Measurements from ENCODE around the gene RNLS.
A peak's percentile ranks its signal among the peaks of the same experiment; 100 is the strongest.

Gene RNLS

GRCh38 chr10:88473989-88474883, 108.9 kb downstream of the RNLS start:
- DNase-seq: no peak

DNA sequence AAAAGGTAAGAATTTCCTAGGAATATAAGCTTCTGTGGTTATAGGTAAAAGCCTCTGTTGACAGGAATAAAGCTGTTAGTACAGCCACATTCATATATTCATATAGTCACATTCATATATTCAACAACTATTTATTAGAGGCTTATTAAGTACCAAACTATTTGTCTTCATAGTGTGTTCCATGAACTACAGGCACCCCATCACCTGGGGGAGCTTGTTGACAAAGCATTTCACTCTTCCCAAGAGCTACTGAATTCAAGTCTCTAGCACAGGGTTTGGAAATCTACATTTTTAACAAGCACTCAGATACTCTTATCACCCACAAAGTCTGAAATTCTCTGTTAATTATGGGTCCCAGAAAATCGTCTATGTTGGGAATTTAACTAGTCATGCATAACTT, 110.6 kb downstream of the RNLS start:
- no peak for DNase-seq

DNA sequence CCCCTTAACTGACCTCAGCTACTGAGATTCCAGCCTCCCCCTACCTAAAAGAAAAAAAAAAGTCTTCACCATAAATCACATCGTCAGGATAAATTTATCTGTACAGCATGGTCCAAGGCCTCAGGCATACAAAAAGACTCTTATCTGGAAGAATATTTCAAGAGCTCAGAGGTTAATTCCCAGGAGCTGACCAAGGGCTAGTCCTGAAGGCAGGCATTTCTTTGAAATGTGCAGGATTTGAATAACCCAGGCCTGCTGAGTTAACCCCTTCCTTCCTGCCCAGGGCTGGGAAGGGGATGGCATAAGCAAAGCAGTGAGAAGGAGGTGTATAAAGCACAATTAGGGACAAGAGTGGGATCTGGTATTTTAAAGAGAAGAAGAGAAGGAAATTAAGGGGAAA, 111.2 kb downstream of the RNLS start:
- DNase-seq: no peak

- DNase-seq: no peak
Observed at GRCh38 chr10:88467835-88468485, 115.2 kb downstream of the RNLS start.

DNA sequence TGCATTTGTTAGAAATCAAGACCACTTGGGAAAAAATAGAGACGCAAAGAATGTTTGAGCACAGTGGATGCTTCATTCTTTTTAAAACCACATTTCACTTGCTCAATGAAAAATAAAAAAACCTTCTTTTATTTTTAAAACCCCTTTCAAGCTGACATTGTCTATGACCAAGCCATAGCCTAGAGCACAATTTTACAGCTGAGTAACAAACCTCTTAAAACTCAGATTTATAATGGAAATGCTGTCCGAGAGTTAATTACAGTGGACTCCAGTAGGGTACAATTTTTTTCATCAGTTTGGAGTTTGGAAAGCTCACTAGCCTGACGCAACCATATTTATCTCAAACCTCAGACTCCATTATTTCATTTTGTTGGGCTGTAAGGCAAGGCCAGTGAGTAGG, 116.3 kb downstream of the RNLS start:
- DNase-seq: no peak

DNA sequence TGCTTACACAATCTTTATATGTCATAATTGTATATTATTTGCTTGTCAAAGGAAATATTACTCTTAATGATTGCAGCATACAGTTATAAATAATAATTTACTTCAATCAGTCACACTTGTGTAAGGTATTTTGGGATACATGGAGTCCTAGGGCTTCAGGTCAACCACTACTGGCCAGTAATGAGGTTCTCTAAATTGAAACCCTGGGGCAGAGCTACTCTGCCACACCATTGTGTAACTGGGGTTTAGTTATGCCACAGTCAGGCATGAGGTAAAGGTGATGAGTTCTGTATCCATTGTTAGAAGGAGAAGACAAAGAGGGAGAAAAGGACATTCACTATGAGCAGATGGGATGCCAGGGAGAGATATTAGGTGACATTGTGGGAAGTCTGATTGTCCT, 117.4 kb downstream of the RNLS start:
- DNase-seq: no peak

- DNase-seq: no peak
Observed at GRCh38 chr10:88463811-88464210, 119.3 kb downstream of the RNLS start.

DNA sequence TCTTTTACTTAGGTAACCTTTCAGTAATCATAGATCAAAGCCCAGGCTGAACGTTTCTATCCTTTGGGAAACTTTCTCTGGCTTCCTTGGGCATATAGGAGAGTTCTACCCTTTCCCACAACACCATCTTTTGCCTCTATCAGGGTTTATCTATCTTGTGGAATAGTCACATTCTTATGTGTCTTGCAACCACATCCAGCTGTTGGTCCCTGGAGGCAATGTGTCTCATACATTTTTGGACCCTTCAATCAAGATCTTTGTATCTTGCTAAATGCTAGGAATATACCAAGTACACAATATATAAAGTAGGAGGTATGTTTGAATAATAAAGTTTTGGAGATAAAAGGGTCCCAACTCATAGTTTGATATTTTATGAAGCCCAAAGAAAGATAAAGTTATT, 121.7 kb downstream of the RNLS start:
- no peak for DNase-seq

DNA sequence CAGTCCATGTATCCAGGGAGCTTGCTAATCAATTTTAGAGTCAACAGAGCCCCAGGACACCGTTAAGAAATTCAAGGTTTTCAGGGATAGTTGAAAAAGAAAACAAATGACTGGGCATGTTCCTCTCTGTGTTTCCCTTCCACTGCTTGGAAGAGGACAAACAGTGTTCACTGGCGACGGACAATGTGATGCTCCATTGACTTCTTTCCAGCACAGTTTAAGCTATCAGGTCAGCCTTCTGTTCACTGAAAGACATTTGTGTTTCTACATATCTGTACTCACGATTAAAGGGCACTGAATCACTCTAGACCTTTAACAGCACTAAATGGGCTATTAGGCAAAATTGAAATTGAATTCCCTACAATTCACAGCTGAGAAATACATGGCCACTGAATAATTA, 123.6 kb downstream of the RNLS start:
- no peak for DNase-seq

- DNase-seq: no peak
Observed at GRCh38 chr10:88458209-88458608, 124.9 kb downstream of the RNLS start.

DNA sequence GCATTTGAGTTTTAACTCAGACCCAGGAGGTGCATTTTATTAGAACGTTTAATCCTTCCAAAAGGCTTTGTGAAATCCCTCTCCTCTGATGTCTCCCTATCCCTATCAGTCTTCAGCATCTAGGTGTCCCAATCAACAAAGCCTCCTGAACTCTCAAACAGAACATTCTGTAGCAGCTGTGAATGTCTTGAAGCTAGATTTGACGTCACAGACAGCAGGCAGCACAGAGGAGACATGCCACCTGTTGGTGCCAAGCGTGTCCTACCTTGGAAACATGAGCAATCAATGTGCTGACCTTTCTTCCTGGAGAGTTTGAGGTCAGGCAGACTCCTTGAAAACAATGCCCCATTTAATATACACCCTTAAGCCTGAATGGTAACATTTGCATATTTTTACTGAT, 125.5 kb downstream of the RNLS start:
- DNase-seq: no peak

- DNase-seq: peak; percentile 28
Observed at GRCh38 chr10:88456730-88457129, 126.4 kb downstream of the RNLS start.

GRCh38 chr10:88455831-88456230, 127.3 kb downstream of the RNLS start:
- no peak for DNase-seq

DNA sequence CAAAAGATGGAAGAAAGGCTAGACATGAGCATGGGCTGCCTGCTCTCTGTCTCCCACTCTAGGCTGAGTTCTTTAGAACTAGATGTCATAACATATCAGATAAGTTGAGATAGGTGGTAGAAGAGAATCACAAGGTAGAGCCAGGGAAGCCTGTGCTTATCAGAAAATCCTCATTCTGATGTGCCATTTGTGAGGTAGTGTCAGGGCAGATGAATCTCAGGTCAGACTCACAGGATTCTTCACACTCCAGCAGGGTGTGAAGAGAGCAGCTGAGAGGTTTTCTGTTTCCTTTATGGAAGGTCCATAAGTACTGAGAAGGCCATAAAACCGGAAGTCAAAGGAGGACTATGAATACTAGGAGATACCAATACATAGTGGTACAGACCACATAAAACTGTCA, 132.9 kb downstream of the RNLS start:
- DNase-seq: no peak

- DNase-seq: no peak
Observed at GRCh38 chr10:88442716-88443115, 140.4 kb downstream of the RNLS start.

GRCh38 chr10:88440541-88440940, 142.6 kb downstream of the RNLS start:
- no peak for DNase-seq

DNA sequence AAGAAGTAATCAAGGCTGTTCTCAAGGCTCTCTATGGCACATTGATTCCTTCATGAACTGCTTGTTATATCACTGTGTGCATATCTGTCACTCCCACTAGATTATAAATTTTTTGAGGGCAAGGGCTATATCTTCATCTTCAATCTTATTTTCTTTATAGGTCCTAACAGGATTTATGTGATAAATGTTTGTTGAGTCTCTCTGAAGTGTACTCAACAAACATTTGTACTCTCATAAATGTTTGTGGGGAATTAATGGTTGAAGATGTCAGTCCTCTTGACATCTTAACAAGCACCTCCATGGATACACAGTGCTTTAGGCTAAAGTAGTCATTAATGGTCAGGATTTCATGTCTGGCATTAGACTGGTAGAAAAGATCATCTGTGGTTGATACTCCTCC, 143.2 kb downstream of the RNLS start:
- no peak for DNase-seq

DNA sequence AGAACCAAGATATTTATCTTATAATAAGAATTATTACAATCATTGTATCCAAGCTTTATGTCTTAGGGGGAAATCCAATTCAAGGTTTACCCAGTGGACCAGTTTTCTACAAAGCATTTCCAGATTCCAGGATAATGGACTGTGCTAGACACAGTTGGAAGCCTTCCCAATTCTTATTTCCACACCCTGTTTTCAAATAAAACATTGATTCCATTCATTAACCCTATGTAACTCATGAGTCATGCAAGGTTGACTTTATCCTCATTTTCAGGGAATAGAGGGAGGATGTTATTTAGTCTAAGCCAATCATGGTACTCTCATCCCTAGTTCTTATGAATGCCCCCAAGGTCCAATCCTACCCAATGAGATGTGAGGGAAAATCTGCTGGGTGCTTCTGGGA, 145.7 kb downstream of the RNLS start:
- DNase-seq: no peak

- DNase-seq: no peak
Observed at GRCh38 chr10:88433565-88434186, 149.4 kb downstream of the RNLS start.

- no peak for DNase-seq
Observed at GRCh38 chr10:88431103-88431502, 152.0 kb downstream of the RNLS start.

GRCh38 chr10:88428976-88429375, 154.1 kb downstream of the RNLS start:
- DNase-seq: no peak

- no peak for DNase-seq
Observed at GRCh38 chr10:88428442-88428841, 154.7 kb downstream of the RNLS start.

GRCh38 chr10:88427024-88427423, 156.1 kb downstream of the RNLS start:
- no peak for DNase-seq

- no peak for DNase-seq
Observed at GRCh38 chr10:88424881-88425280, 158.2 kb downstream of the RNLS start.

All from activated CD4-positive, alpha-beta T cell treated with anti-CD3 and anti-CD28 coated beads, Interleukin-2, Interleukin-6, amounts not matched to agents 100 ng/mL and 50 ng/mL, durations not matched to agents 16 hours and 8 hours (primary cell).